Neutrophil (primary cell): ENCODE measurements around the gene ACAN.

ENCODE experiments used
- H3K27ac ChIP-seq: fragments of 200-600 bp; sonication (generic); 2 replicates; pipeline ENCODE4 v1.5.1; 2016; ENCODE audit warnings: mild to moderate bottlenecking, moderate library complexity
- H3K27me3 ChIP-seq: fragments of 200-600 bp; sonication (generic); 2 replicates; pipeline ENCODE4 v1.6.0; 2016; ENCODE audit warnings: mild to moderate bottlenecking
- H3K36me3 ChIP-seq: fragments of 200-600 bp; sonication (generic); 2 replicates; pipeline ENCODE4 v1.5.1; 2017
- H3K4me1 ChIP-seq, 2 experiments: fragments of 200-600 bp in 1 of 2; sonication (generic) in 1 of 2; 1 replicate in 1 of 2; 2 replicates in 1 of 2; pipeline versions ENCODE4 v1.5.1 to v1.6.1; 2013 to 2016; ENCODE audit warnings: low read depth in 1 of 2, low read length in 1 of 2, mild to moderate bottlenecking in 1 of 2, moderate library complexity in 1 of 2; ENCODE audit not compliant: control insufficient read depth in 1 of 2, insufficient read depth in 1 of 2
- H3K4me3 ChIP-seq, 2 experiments: fragments of 200-600 bp in 1 of 2; sonication (generic) in 1 of 2; 1 replicate in 1 of 2; 2 replicates in 1 of 2; pipeline ENCODE4 v1.5.1; 2013 to 2016; ENCODE audit warnings: low read depth in 1 of 2, low read length in 1 of 2, mild to moderate bottlenecking in 1 of 2, moderate library complexity in 1 of 2
- H3K9me3 ChIP-seq: fragments of 200-600 bp; sonication (generic); 2 replicates; pipeline ENCODE4 v1.5.1; 2016
- CTCF ChIP-seq: fragments of 200-600 bp; sonication (generic); IDR thresholded peaks from 2 replicates; pipeline ENCODE4 v1.5.1; 2016; ENCODE audit warnings: antibody characterized with exemption

ACAN gene

GRCh38 chr15:88858934-88859333 is 55.7 kb downstream of the ACAN start:
- Histone ChIP-seq H3K27ac (no peak overlapping the region), H3K4me1 (no peaks in the 10 kb centered on the region), H3K36me3 (no peaks in the 10 kb centered on the region), H3K9me3 (no peaks in the 10 kb centered on the region), H3K27me3 (no peaks in the 10 kb centered on the region), H3K4me3 (no peak overlapping the region)
- no peak for TF ChIP-seq CTCF

- no peaks in the 10 kb centered on the region for H3K9me3 ChIP-seq
- H3K27me3 ChIP-seq = no peaks in the 10 kb centered on the region
- H3K4me3 ChIP-seq = no peak overlapping the region
- no peaks in the 10 kb centered on the region for H3K4me1 ChIP-seq
- no peak for TF ChIP-seq CTCF
- no peak overlapping the region for H3K27ac ChIP-seq
- H3K36me3 ChIP-seq = no peaks in the 10 kb centered on the region
Measured at GRCh38 chr15:88859550-88859949, 56.3 kb downstream of the ACAN start.

GRCh38 chr15:88860212-88860611 is 57.0 kb downstream of the ACAN start:
- H3K27ac ChIP-seq = no peak overlapping the region
- no peak for TF ChIP-seq CTCF
- H3K4me1 ChIP-seq = no peaks in the 10 kb centered on the region
- no peak overlapping the region for H3K4me3 ChIP-seq
- no peaks in the 10 kb centered on the region for H3K9me3 ChIP-seq
- no peaks in the 10 kb centered on the region for H3K27me3 ChIP-seq
- no peaks in the 10 kb centered on the region for H3K36me3 ChIP-seq

GRCh38 chr15:88863412-88863811 is 60.2 kb downstream of the ACAN start:
- Histone ChIP-seq H3K27ac (no peak overlapping the region), H3K4me1 (no peaks in the 10 kb centered on the region), H3K9me3 (no peaks in the 10 kb centered on the region), H3K36me3 (no peaks in the 10 kb centered on the region), H3K27me3 (no peaks in the 10 kb centered on the region), H3K4me3 (no peak overlapping the region)
- no peak for TF ChIP-seq CTCF

- Histone ChIP-seq H3K4me3 (no peak overlapping the region), H3K4me1 (no peaks in the 10 kb centered on the region), H3K9me3 (no peaks in the 10 kb centered on the region), H3K27me3 (no peaks in the 10 kb centered on the region), H3K27ac (no peak overlapping the region), H3K36me3 (no peaks in the 10 kb centered on the region)
- TF ChIP-seq CTCF = no peak
Measured at GRCh38 chr15:88864861-88865497, 61.7 kb downstream of the ACAN start.
